BJ (cell line): ENCODE measurements around the gene PPP1R3C. TPM values are rescaled to one million over a fixed set of nuclear protein-coding genes. Genes with fewer than 3 reads are reported as not detected.

Experiments
- CTCF ChIA-PET: fragments of 350-600 bp; formaldehyde crosslinking; extraction: SDS; loops from one replicate; lab custom pipeline; 2021; ENCODE audit warnings: antibody characterized with exemption, inconsistent platforms; lab: Yijun Ruan, JAX
- POLR2A ChIA-PET: fragments of 300-600 bp; sonication (Branson Sonifier 250); formaldehyde crosslinking; extraction: SDS; loops from one replicate; lab custom pipeline; 2021; ENCODE audit warnings: antibody characterized with exemption; lab: Charles Lee
- DNase-seq: peaks from one replicate; pipeline ENCODE4 v3.0.0-alpha.2; 2011; ENCODE audit warnings: low read depth
- H3K27me3 ChIP-seq: 2 replicates; pipeline ENCODE4 v1.6.0; 2011; ENCODE audit warnings: low read length; ENCODE audit not compliant: control insufficient read depth, insufficient read depth
- H3K36me3 ChIP-seq: 2 replicates; pipeline ENCODE4 v1.5.1; 2011; ENCODE audit warnings: low read length; ENCODE audit not compliant: control insufficient read depth, insufficient read depth
- H3K4me3 ChIP-seq: 2 replicates; pipeline ENCODE4 v1.5.1; 2011; ENCODE audit warnings: low read depth, mild to moderate bottlenecking, control low read depth, low read length
- CTCF ChIP-seq: IDR thresholded peaks from 2 replicates; pipeline ENCODE4 v1.5.1; 2011; ENCODE audit warnings: low read depth, mild to moderate bottlenecking, control low read depth, inconsistent platforms, low read length, moderate library complexity; ENCODE audit not compliant: insufficient read depth
- polyA plus RNA-seq: library from polyadenylated mRNA; depleted of rRNA; stranded (reverse); fragments of >200 nt; gene quantifications from 2 replicates; pipeline ENCODE4 v1.2.3, GENCODE V29; 2011; rRNA removed

The PPP1R3C gene
- polyA plus RNA-seq, 1 experiment, result 33.4 TPM

- TF ChIP-seq CTCF, result no peak
- Histone ChIP-seq H3K36me3 (no peaks in the 10 kb centered on the region), H3K4me3 (no peak overlapping the region), H3K27me3 (no peaks in the 10 kb centered on the region)
- ChIA-PET CTCF (interaction anchor here (0.6 to 2.5 kb wide), 8 partner anchors 10 to 172 kb away, joined by 3 to 9 read pairs (median 3); no protein-coding TSS in a partner anchor), POLR2A (interaction anchor here (0.7 kb wide), 1 partner anchor 8 kb away, joined by 3 read pairs; no protein-coding TSS in a partner anchor)
- no peak for DNase-seq
Observed at GRCh38 chr10:91579329-91579985, 53.4 kb downstream of the PPP1R3C start.

Other genes with a start within 250 kb of the PPP1R3C start
- 3.6 and 7.6 TPM in 2 replicates for gene HECTD2, start 222.7 kb downstream of the PPP1R3C start, polyA plus RNA-seq
- gene TNKS2, start 165.4 kb upstream of the PPP1R3C start, polyA plus RNA-seq, result 16.6 and 29.3 TPM in 2 replicates